ENCODE measurements around the gene PPP1R16B.

Gene PPP1R16B

GRCh38 chr20:38805502-38805957, at the start of gene PPP1R16B:
Gene PPP1R16B, plus strand, starts transcription at chr20:38805697. Its CDS starts 30,229 bp downstream, at chr20:38835926.
- DNase-seq (ENCODE audit: low spot score): peak; percentile 82

GRCh38 chr20:38757145-38757775, 48.2 kb upstream of the PPP1R16B start:
- DNase-seq (ENCODE audit: low spot score): no peak

GRCh38 chr20:38759106-38759505, 46.4 kb upstream of the PPP1R16B start:
- DNase-seq (ENCODE audit: low spot score): no peak

- DNase-seq (ENCODE audit: low spot score): no peak
These were observed 44.5 kb upstream of the PPP1R16B start for GRCh38 chr20:38760978-38761377.

GRCh38 chr20:38762174-38762573, 43.3 kb upstream of the PPP1R16B start:
- DNase-seq (ENCODE audit: low spot score): no peak

DNA sequence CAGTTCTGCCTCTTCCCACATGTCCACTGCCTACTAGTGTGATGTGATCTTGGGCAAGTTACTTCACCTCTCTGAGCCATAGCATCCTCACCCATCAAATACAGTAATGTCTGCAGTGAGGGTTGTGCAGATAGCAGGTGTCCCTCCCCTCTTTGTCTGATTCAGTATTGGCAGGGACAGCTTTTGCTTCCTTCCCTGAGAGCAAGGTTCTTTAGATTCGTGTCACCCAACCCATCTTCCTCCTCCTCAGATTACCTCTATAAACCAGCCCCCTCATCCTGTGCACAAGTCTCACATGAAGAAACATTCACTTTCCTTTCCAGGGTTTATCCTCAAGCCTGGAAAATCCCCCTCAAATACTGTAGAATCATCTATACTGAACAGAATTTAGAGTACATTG, 41.9 kb upstream of the PPP1R16B start:
- DNase-seq (ENCODE audit: low spot score): no peak

- no peak for DNase-seq (ENCODE audit: low spot score)
These were observed 40.8 kb upstream of the PPP1R16B start for GRCh38 chr20:38764567-38765318.

DNA sequence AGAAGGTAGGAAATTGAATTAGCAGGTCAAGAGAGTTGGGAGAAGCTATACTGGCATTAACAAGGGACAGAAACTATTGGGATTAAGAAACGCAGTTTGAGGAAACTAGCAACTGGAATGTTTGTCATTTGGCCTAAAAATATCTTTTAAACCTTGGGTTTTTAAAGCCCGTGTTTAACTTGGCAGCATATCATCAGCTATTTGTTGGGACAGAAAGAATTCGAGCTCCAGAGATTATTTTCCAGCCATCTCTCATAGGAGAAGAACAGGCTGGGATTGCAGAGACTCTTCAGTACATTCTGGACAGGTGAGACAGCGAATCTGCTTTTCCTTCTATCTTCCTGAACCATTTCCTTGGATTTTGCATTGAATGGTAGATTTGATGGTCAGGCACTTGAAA, 39.4 kb upstream of the PPP1R16B start:
- DNase-seq (ENCODE audit: low spot score): no peak

GRCh38 chr20:38769376-38770295, 35.9 kb upstream of the PPP1R16B start:
- no peak for DNase-seq (ENCODE audit: low spot score)

DNA sequence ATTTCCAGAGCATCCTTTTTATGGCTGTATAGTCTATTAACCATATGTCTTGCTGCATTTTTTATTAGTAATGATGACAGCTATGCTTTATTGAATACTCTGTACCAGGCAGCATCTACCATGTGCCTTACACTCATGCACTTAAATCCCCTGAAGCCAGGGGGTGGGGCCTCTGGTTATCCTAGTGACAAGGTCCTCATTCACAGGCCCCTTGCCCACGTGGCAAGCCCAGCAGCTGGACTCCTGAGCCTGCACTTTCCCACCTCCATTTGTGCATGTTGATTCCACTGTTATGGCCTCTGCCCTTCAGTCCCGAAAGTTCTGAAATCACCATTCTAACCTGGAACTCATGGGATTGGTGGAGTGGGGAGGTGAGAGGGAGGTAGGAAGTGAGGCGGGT, 35.0 kb upstream of the PPP1R16B start:
- no peak for DNase-seq (ENCODE audit: low spot score)

DNA sequence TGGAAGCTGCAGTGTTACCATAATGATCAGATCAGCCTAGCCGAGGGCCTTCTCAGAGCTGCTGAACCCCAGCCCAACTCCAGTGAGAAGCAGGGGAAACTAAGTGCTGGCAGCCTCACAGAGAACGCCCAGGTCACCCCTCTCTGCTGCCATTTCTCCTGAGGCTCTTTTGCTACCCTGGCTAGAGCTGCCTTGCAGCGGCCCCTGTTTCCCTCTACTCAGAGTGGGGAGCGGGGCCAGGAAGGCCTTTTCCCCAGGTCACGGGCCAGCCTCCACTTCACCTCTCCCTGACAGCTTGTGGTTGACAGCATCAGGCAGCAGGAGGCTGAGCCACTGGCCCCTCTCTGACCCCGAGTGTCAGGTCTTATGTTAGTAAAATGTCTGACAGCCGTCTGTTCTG, 34.5 kb upstream of the PPP1R16B start:
- no peak for DNase-seq (ENCODE audit: low spot score)

DNA sequence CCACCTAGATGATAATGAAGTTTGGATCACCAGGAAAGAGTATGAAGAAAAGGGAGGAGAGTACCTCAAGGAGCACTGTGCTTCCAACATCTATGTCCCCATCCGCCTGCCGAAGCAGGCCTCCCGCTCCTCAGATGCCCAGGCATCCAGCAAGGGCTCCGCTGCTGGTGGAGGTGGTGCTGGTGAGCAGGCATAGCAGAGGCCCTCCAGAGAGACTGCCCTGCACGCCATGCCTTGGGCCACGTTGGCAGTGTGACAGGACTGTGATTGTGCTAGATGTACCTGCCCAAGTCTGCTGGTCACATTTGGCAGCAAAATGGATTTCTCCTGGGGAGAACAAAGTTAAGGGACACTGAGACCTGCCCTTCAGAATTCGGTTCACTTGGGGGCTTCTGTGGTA, 33.9 kb upstream of the PPP1R16B start:
- DNase-seq (ENCODE audit: low spot score): no peak

- no peak for DNase-seq (ENCODE audit: low spot score)
These were observed 31.3 kb upstream of the PPP1R16B start for GRCh38 chr20:38774167-38774566.

- DNase-seq (ENCODE audit: low spot score): no peak
These were observed 29.1 kb upstream of the PPP1R16B start for GRCh38 chr20:38776363-38776762.

DNA sequence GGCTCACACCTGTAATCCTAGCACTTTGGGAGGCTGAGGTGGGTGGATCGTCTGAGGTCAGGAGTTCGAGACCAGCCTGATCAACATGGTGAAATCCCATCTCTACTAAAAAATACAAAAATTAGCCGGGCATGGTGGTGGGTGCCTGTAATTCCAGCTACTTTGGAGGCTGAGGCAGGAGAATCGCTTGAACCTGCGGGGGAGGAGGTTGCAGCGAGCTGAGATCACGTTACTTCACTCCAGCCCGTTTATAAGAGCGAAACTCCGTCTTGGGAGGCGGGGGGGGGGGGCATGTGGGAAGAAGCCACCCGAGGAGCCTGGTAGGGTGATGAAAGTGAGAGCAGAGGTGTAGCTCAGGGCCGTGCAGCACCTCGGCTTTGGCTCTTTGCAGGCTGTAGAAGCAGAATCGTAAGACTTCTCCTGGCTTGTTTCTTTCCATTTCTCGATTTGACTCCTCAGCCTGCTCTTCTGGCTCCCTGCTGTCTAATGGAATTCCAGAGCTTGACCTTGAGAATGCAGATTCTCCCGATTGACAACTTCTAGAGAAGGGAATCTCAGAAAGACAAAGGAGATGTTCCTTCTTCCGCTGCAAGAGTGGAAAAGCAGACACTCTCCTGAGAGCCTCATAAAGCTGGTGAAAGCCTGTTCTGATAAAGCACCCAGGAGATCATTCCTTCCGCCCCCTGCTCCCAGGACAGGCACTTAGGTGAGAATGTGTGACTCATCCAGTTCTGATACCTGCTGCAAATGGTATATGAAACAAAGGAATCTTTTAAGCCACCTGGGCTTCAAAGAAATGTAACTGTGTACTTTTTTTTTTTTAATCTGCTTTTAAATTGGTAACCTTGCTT, 26.0 kb upstream of the PPP1R16B start:
- DNase-seq (ENCODE audit: low spot score): peak; percentile 54

DNA sequence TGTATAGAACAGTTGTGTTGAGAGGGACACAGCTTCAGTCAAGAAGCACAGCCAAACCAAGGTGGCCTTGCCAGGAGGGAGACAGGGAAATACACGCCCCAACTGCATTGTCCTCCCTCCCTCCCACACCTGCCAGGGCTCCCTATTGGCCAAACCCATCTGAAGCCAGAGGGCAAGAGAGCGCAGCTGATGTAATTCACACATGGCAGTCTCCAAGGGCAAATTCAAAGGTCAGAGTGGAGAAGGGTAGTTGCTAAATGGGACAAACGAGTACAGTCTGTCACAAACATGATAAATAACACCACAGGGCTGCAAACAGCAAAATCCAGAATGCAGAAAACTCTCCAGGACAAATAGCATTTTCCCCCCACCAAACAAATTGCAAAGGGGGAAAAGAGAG, 23.2 kb upstream of the PPP1R16B start:
- DNase-seq (ENCODE audit: low spot score): no peak

- no peak for DNase-seq (ENCODE audit: low spot score)
These were observed 17.6 kb upstream of the PPP1R16B start for GRCh38 chr20:38787870-38788269.

DNA sequence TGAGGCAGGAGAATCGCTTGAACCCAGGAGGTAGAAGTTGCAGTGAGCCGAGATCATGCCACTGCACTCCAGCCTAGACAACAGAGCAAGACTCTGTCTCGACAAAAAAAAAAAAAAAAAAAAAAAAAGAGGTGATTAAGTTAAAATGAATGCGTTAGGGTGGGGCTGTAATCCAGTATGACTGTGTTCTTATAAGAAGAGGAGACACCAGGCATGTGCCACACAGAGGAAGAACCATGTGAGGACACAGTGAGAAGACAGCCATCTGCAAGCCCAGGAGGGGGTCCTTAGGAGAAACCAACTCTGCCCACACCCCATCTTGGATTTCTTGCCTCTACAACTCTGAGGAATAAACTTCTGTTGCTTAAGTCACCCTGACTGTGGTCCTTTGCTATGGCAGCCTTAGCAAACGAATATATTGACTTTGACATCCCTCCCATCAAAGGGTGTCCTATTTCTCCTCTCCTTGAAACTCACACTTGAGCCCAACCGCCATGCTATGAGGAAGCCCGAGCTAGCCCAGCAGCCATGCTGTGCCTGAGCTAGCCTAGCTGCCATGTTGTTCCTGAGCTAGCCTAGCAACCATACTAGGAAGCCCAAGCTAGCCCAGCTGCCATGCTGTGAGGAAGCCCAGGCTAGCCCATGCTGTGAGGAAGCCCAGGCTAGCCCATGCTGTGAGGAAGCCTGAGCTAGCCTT, 15.8 kb upstream of the PPP1R16B start:
- DNase-seq (ENCODE audit: low spot score): no peak

DNA sequence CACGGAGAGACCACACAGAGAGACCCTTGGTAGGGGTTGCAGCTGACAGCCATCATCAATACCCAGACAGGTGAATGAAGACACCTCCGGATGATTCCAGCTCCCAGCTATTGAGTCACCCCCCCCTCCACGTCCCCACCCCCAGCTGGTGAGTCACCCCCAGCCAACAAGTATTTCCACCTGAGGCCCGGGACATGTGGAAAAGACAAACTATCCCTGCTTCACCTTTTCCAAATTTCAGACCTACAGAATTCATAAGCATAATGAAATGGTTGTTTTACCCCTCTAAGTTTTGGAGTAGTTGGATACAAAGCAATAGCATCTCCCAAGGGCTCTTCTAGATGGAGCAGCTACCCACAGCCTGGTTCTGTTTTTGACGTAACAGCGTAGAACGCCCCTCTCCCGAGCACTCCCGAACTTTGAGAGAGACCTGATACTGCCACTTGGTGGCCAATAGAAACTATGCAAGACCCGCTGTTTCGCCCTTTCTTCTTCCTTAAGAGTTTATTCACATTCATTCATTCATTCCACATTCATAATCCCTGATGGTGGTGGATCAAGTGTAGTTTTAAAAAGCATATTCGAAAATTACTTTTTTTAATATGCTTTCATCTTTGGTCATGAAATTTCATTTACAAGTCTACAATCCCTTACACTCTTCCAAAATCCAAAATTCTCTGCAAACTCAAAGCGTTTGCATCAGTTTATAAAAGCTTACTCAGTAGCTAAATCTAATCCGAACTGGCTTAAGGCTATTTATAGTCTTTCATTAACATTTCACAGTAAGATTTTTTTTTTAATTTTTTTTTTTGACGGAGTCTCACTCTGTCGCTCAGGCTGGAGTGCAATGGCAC, 15.1 kb upstream of the PPP1R16B start:
- DNase-seq (ENCODE audit: low spot score): peak; percentile 77

DNA sequence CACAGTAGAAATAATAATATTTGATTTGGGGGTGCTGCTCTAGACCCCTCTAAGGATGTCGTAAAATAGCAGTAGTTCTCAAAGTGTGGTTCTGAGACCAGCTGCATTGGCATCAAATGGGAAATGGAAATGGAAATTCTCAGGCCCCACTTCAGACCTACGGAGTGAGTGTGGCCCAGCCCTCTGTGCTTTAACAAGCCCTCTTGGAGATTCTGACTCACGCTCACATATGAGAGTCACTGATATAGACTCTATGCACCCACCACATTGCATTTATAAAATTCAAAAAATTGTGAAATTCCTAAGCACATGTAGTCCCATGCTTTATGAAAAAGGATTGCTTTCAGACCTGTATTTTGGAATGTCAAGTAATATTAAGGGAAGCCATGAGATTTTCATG, 14.2 kb upstream of the PPP1R16B start:
- DNase-seq (ENCODE audit: low spot score): no peak

All from iPS-NIHi11 (cell line).